ENCODE measurements around the gene PKN1. TPM values are rescaled to one million over a fixed set of nuclear protein-coding genes. Genes with fewer than 3 reads are reported as not detected.
"Not testable (repeated sequence)": the region's sequence is repeated elsewhere in the genome, so short reads cannot be mapped to it uniquely, and the experiment has no call there.

The PKN1 gene
- polyA plus RNA-seq, 3 donors: 87.0 to 106 (median 98.6) TPM

DNA sequence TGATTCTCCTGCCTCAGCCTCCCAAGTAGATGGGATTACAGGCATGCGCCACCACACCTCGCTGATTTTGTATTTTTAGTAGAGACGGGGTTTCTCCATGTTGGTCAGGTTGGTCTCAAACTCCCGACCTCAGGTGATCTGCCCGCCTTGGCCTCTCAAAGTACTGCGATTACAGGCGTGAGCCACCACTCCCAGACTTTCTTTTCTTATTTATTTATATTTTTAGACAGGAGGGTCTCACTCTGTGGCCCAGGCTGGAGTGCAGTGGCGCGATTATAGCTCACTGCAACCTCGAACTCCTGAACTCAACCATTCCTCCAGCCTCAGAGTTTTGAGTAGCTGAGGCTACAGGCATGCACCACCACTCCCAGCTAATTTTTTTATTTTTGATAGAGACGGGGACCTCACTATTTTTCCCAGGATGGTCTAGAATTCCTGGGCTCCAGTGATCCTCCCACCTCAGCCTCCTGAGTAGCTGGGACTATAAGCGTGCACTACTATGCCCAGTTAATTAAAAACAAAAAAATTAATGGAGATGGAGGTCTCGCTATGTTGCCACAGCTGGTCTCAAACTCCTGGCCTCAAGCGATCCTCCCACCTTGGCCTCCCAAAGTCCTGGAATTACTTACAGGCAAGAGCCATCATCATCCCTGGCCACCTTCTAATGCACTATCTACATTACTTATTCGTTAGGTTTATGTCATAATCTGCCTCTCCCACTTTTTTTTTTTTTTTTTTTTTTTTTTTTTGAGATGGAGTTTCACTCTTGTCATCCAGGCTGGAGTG lies 29.8 kb upstream of the PKN1 start:
- not testable (repeated sequence) for DNase-seq (ENCODE audit: extremely low read depth in 1 of 11, low read depth in 9 of 11, low spot score in 4 of 11)

DNA sequence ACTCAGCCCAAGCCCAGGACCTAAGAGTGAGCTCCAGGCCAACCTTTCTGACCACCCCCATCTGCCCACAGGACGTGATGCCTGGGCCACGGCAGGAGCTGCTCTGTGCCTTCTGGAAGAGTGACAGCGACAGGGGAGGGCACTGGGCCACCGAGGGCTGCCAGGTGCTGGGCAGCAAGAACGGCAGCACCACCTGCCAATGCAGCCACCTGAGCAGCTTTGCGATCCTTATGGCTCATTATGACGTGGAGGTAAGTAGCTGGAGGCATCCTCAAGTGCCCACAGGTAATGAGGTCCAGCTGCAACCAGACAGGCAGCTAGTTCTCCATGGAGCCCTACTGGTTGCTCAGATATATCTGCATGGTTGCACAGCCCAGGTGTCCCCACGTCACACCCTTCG lies 28.8 kb upstream of the PKN1 start:
- no peak for DNase-seq (ENCODE audit: extremely low read depth in 1 of 11, low read depth in 9 of 11, low spot score in 4 of 11)

DNA sequence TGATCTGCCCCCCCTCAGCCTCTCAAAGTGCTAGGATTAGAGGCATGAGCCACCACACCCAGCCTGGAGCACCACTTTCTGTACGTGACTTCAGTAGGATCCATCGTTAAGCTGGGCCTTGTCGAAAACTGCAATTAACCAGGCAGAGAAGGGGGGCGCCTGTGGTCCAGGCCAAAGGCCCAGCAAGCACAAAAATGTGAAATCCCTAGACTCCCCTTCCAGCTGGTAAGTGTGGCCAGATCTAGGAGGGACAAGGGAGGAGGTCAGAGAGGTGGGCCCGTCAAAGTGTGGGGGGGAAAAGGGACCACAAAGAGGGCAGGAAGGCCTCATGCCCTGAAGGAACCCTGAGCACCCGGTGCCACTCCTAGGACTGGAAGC lies 27.7 kb upstream of the PKN1 start:
- no peak for DNase-seq (ENCODE audit: extremely low read depth in 1 of 11, low read depth in 9 of 11, low spot score in 4 of 11)

DNA sequence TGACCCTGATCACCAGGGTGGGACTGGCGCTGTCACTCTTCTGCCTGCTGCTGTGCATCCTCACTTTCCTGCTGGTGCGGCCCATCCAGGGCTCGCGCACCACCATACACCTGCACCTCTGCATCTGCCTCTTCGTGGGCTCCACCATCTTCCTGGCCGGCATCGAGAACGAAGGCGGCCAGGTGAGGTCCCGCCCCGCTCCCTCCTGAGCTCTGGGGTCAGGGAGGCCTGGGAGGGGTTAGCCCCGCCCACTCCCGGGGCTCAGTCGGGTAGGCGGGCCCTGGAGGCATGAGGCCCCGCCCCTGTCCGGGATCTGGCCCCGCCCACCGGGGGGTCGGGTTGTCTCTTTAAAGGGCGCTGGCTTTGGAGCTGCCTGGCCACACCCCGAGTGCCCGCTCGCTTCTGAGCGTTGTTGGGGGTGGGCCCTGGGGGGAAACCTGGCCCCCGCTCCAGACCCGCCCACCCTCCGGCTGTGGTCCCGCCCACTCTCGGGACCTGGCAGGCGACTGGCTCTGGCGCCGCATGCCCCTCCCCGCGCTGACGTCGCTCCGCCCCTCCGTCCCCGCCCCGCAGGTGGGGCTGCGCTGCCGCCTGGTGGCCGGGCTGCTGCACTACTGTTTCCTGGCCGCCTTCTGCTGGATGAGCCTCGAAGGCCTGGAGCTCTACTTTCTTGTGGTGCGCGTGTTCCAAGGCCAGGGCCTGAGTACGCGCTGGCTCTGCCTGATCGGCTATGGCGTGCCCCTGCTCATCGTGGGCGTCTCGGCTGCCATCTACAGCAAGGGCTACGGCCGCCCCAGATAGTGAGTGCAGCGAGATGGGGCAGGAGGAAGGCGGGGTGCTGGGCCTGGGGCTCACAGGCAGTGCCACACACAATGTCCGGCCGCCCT lies 27.1 kb upstream of the PKN1 start:
- DNase-seq (ENCODE audit: extremely low read depth in 1 of 11, low read depth in 9 of 11, low spot score in 4 of 11): peak; percentile 62 to 87 (median 84)

DNA sequence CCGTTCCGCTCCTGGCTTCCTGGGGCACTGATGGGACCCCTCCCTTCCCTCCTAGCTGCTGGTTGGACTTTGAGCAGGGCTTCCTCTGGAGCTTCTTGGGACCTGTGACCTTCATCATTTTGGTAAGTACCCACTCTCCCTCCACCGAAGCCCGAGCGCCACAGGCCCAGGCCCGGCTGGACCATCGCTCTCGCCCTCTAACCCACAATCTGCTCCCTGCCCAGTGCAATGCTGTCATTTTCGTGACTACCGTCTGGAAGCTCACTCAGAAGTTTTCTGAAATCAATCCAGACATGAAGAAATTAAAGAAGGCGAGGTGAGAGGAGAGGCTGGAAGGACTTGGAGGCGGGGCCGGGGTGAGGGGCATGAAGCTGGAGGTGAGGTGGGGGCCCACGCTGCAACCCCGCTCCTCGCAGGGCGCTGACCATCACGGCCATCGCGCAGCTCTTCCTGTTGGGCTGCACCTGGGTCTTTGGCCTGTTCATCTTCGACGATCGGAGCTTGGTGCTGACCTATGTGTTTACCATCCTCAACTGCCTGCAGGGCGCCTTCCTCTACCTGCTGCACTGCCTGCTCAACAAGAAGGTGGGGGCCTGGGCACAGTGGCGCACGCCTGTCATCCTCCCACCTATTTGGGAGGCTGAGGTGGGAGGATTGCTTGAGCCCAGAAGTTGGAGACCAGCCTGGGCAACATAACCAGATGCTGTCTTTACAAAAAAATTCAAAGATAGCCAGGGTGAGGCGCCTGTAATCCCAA lies 26.3 kb upstream of the PKN1 start:
- no peak for DNase-seq (ENCODE audit: extremely low read depth in 1 of 11, low read depth in 9 of 11, low spot score in 4 of 11)

DNA sequence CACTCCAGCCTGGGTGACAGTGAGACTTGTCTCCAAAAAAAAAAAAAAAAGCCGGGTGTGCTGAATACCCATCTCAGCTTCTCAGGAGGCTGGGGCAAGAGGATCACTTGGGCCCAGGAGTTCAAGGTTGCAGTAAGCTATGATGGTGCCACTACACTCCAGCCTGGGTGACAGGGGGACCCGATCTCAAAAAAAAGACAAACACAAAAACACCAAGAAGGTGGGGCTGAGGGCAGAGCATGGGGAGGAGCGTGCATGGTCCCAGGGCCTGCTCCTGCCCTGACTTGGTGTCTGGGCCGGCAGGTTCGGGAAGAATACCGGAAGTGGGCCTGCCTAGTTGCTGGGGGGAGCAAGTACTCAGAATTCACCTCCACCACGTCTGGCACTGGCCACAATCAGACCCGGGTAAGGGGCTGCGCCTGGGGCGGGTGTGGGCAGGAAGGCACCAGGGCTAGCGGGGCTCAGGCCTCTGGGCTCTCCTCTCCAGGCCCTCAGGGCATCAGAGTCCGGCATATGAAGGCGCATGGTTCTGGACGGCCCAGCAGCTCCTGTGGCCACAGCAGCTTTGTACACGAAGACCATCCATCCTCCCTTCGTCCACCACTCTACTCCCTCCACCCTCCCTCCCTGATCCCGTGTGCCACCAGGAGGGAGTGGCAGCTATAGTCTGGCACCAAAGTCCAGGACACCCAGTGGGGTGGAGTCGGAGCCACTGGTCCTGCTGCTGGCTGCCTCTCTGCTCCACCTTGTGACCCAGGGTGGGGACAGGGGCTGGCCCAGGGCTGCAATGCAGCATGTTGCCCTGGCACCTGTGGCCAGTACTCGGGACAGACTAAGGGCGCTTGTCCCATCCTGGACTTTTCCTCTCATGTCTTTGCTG lies 25.3 kb upstream of the PKN1 start:
- DNase-seq (ENCODE audit: extremely low read depth in 1 of 11, low read depth in 9 of 11, low spot score in 4 of 11): no peak

DNA sequence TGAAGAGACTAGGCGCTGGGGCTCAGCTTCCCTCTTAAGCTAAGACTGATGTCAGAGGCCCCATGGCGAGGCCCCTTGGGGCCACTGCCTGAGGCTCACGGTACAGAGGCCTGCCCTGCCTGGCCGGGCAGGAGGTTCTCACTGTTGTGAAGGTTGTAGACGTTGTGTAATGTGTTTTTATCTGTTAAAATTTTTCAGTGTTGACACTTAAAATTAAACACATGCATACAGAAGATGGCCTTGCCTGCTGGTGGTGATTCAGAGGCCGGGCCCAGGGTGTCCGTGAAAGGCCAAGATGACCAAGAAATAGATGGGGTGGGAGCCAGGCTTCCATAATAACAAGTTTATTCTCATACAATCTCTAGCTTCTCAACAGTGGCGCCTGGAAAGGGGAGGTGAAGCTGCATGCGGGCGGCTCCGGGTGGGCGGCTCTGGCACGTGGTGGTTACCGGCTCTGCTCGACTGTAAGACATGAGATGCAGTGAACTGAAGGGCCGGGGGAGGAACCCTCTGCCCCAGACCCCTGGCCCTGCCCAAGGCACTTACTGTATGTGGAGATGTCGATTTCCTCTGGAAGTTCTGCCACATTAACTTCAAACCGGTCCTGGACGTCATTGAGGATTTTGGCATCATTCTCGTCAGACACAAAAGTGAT lies 24.5 kb upstream of the PKN1 start:
- DNase-seq (ENCODE audit: extremely low read depth in 1 of 11, low read depth in 9 of 11, low spot score in 4 of 11): no peak

DNA sequence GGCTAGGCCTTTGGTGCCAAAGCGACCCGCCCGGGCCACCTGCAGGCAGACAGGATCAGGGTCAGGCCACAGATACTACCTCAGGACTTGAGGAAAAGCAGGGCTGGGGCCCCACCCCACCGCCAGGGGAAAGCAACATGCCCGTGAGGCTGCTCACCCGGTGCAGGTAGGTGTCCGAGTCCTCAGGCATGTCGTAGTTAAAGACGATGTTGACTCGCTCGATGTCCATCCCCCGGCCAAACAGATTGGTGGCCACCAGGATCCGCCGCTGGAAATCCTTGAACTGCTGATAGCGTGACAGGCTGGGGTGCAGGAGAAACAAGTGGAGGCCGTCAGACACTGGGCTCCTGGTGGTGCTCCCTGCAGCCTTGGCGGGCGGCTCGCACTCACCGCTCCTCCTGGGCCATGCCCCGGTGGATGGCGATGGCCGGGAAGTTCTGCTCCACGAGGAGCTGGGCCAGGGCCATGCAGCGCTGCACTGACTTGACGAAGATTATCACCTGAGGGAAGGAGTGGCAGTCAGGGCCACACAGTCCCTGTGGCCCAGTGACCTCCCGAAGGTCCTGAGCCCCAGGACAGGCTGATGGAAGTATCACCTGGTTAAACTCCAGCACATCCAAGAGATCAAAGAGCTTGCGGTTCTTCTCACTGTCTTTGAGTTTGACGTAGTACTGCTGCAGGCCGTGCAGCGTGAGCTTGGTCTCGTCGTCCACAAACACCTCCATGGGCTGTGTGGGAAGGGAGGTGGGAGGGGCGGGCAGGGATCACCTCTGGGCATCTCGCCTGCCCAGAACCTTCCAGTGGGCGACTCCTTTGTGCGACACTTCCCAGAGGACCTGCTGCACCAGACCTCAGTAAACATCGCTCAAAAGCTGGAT lies 23.7 kb upstream of the PKN1 start:
- DNase-seq (ENCODE audit: extremely low read depth in 1 of 11, low read depth in 9 of 11, low spot score in 4 of 11): no peak

DNA sequence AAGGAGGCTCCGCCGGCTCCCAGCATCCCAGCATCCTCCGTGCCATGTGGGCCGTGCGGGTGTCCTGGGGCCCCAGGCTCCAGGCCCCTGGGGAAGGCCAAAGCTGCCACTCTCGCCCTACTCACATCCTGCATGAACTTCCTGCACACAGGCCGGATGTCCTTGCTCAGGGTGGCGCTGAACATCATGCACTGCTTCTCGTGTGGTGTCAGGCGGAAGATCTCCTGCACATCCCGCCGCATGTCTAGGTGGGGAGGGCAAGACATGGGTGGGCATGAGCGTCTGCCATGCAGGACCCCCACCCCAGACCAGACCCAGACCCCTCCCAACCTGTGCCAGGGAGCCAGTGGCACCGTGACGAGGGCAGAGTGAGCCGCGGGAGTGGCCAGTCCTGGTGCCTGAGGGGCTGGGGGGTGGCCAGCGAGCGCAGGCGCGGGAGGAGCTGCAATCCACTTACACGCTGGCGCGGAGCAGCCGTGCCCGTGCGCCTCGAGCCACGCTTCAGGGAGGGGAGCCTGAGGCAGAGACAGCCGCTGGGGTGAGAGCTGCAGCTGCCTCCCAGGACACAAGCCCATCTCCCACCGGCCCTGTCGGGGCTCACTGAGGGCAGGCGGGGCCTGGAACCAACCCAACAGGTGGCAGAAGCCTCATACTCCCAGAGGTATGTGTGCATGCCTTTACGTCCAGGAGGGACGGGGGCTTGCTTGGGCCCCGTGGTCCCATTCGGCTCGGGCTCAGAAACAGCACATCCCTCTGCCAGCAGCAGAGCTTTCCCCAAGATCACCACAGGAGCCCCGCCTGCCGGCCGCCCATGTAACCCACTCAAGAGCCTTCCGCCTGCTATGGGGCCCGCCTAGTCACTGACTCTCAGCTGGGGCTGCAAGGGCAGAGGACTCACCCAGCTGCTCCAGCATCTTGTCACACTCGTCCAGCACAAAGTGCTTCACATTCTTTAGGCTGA lies 22.7 kb upstream of the PKN1 start:
- DNase-seq (ENCODE audit: extremely low read depth in 1 of 11, low read depth in 9 of 11, low spot score in 4 of 11): no peak

DNA sequence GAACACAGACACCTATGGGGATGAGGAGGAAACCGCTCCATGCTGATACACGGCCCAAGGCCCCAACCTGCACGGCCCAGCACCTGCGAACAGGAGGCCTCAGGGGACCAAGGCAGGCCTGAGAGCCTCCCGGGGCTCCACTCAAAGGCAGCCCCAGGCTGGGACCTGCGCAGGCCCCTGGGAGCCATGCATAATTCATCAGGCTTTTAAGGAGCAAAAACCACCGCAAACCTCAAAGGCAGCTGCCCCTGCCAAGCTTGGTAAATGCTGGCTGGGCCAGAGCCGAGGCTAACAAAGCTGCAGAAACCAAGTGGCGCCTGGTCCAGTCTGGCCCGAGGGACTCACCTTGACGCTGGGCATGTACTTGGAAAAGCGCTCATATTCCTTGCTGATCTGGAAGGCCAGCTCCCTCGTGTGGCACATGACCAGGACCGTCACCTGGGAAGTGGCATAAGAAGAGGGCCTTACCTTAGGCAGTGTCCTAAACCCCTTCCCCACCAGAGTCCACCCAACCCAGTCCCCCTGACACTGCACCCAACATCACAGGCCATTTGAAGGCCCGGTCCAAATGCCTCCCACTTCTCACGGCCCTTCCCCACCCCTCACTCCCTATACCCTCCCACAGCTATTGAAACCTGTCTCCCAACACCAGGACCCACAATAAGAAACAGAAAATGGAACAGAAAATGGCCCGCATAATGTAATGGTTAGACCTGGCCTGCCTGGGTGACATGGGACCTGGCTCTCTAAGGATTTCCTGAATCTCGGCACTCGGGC lies 21.8 kb upstream of the PKN1 start:
- no peak for DNase-seq (ENCODE audit: extremely low read depth in 1 of 11, low read depth in 9 of 11, low spot score in 4 of 11)

DNA sequence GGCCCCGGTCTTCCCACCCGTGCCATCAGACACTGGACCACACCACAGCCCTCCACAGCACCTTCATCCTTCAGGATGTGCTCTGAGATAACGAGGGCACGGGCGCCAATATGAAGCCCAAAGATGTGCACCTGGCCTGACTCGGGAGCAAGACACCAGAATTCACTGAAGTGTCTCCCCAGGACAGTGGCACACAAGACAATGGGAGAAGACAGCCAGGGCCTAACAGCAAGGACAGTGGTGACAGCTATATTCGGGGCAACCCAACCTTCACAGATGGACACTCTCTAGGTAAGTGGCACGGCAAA lies 21.2 kb upstream of the PKN1 start:
- no peak for DNase-seq (ENCODE audit: extremely low read depth in 1 of 11, low read depth in 9 of 11, low spot score in 4 of 11)

DNA sequence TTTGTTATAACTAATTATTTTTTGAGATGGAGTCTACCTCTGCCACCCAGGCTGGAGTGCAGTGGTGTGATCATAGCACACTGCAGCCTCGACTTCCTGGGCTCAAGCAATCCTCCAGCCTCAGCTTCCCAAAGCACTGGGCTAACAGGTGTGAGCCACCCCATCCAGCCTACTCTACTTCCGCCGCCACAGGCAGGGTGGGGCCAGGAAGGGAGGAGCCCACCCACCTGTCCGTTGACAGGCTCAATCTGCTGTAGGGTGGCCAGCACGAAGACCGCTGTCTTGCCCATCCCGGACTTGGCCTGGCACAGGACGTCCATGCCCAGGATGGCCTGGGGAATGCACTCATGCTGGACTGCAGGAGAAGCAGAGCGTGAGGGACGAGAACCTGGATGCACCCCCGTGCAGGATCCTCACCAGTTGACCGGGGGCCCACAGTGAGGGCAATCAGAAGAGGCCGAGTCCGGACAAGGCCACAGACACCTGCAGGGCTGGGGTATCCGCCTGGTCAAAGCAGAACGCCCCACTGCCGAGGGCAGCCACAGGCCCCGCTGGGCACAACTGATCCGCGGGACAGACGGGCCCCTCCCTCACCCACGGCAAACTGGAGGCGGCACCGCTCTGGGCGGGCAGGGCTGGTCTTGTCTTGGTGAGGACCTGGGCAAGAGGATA lies 20.6 kb upstream of the PKN1 start:
- no peak for DNase-seq (ENCODE audit: extremely low read depth in 1 of 11, low read depth in 9 of 11, low spot score in 4 of 11)

DNA sequence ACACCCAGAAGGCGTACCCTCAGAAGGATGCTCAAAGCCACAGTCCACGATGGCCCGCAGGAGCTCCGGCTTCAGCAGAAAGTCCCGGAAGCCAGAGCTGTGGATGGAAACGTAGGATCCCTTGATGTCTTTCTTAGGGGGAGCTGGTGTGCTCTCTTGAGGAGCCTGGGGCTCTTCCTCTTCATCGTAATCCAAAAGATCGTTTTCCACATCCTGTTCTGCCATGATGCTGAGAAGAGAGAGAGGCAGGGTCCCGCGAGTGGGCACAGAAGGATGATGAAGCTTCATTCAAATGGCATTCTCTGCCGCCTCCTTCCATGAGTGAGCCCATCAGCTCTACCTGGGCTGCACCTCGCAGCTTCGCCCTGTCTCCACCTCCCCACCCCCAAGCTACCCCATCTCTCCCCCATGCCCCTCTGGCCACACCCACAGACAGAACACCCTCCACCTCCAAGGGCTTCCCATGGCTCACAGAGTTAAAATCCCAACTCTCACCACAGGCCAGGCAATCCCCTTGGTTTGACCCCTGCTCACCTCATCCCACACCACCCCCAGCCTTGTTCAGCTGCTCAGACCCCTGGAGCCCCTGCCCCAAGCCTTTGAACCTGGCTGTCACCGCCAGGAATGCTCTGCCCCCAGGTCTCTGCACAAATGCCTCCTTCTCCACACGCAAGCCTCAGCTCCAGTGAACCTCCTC lies 20.0 kb upstream of the PKN1 start:
- DNase-seq (ENCODE audit: extremely low read depth in 1 of 11, low read depth in 9 of 11, low spot score in 4 of 11): no peak

DNA sequence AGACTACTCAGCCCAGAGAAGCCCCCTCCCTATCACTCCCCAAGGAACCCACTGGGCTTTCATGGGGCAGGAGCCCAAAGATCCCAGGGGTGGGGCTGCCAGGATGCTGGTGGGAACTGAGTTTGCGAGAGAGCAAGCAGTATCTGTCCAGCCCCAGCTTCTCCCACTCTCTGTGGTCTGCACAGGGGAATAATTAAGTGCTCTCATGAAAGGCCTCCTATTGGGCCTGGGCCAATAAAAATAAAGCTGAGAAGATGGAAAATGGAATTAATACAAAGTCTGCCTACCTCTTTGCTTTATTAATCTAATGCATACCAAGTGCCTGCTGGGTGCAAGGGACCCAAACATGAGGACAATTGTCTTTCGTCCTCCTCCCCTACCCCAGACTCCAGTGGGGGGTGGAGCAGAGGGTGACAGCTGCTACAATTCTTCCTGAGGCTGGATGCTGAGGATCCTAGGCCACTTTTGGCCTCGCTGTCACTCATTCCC lies 19.4 kb upstream of the PKN1 start:
- peak in 1 of 11 donors; percentile 63 for DNase-seq (ENCODE audit: extremely low read depth in 1 of 11, low read depth in 9 of 11, low spot score in 4 of 11)

All from renal cortex interstitium (tissue), 11 donors.